Measurements from ENCODE around the gene CLCN1. TPM values are rescaled to one million over a fixed set of nuclear protein-coding genes. Genes with fewer than 3 reads are reported as not detected.
A peak's percentile ranks its signal among the peaks of the same experiment; 100 is the strongest.
"Not testable (repeated sequence)": the region's sequence is repeated elsewhere in the genome, so short reads cannot be mapped to it uniquely, and the experiment has no call there.

CLCN1 gene
- not detected for total RNA-seq

DNA sequence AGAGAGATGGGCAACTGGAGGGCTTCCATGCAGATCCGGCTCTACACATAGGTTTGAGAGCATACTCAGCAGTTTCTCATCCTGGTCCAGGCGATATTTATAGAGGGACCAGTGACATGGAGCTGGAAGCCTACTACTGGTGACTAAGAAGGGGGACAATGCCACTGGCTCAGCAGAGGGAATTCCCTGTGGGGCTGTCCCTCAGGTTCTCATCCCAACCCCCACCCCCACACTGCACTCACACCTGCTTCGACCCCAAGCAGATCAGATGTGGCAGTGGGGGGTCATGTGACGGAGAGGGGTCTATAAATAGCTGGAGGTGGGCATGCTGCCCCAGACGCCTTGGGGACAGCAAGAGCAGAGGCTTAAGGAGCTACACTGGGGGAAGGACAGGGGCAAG lies at the start of gene CLCN1:
Gene CLCN1 (plus strand): TSS at position 336 of the 400 bp plus-strand sequence. CDS start 102 bp downstream, outside the sequence.
- no peak for DNase-seq

DNA sequence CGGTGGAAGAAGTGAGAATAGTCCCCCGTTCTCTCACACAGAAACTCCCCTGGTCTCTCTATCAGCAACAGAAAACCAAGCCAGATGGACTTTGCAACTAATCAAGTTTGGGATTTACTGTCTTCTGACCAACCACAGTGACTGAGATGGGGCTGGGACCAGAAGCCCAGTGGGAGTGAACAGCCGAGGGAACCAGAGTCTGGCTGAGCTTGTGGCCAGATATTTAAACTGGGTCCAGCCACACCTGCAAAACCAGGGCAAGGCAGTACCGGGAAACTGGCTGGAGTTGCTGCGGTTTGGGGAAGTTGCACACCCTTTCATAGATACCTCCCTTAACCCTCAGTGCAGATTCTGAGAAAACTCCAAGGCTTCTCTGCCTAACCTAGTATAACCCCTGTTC lies 46.7 kb upstream of the CLCN1 start:
- DNase-seq: no peak

DNA sequence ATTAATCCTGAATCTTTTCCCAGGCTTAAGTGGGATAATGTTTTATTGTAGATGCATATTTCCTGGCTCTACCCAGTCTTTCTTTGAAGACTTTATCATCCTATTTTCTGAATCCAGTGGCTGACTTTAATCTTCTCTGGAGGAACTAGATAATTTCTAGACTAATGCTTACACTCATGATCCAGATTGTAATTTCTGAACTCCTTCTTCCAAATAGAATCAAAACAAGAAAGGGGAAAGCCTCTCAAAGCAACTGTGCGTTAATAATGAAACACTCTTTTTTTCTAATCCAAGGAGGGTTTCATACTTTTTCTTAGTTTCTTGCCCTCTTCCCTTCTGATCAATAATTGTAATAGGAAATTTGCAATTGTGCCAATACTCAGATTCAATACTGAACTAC lies 44.7 kb upstream of the CLCN1 start:
- DNase-seq: no peak

DNA sequence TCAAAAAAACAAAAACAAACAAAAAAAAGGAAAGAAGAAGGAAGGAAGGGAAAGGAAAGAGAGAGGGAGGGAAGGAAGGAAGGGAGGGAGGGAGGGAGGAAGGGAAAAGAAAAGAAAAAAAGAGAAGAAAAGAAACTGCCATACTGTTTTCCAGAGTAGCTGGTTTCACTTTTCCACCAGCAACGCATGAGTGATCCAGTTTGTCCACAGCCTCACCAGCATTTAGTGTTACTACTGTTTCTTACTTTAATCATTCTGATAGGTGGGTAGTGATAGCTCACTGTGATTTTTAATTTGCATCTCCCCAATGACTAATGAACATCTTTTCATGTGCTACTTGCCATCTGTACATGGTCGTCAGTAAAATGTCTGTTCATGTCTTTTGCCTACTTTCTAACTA lies 43.0 kb upstream of the CLCN1 start:
- DNase-seq: no peak

DNA sequence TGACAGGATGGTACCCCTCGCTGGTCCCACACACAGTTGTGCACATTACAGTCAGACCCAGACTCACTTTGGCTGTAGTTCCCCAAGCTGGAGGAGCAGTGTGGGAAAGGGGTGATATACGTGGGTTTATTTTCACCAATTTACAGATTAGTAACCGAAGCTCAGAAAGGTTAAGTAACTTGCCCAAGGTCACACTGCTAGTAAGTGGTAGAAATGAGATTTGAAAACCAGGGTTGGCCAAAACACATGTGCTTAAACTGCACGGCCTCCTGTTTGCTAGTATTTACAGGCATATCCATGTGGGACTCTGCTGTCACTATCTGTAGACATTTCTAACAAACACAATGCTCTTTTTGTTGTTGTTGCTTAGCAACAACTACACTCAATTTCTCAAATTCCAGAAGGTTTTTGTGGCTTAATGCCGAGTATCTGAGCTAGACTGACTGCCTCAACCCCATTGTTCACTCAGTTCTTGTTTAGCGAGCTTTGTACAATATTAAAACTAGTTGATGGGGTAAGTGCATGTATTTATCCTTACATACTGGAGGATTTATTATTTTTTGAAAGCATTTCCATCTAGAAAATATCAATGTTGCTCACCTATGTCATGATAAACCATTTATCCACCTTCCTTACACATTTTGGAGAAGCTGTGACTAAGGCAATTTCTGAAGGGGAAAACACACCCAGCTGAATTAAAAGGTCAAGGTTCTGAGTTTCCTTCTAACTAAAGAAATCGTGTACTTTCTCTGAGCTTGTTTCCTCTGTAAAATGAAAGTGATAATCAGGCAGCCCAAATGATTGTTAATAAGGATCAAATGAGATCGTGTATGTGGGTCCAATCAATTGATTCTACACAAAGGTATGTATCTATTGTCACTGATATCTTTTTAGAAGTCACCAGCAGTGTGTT lies 36.5 kb upstream of the CLCN1 start:
- no peak for DNase-seq

DNA sequence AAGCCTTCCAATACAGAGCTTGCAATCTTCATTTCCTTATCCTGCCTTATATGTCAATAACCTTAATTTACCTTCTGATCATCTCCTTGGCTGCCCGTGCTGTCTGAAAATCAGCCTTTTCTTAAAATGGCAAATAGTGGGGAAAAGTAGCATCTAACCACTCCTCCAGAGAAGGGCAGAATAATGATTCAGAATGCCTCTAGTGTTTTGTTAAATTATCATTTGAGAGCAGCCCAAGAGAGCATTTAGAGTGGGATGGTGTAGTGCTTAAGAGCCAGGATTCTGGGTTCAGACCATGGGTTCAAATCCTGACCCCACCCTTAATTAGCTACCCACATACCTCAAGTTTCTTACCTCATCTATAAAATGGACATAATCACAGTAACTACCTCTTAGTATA lies 35.8 kb upstream of the CLCN1 start:
- no peak for DNase-seq

DNA sequence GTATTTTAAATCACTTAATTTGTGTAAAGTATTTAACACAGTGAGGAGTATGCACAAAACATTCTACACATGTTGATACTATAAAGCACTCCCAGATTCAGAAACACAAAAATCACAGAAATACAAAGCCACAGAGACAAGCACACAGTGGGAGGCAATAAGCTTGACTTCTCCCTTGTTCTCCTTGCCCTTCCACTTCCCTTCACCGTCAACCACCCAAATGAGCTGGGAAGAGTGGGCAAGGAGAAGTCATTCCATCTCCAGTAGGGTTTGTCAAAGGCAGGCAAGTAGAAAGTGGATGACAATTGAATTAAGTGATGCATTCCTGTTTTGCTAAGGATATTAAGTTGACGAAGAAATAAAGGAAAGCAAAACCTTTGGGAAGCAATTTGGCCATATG lies 35.3 kb upstream of the CLCN1 start:
- DNase-seq: no peak

DNA sequence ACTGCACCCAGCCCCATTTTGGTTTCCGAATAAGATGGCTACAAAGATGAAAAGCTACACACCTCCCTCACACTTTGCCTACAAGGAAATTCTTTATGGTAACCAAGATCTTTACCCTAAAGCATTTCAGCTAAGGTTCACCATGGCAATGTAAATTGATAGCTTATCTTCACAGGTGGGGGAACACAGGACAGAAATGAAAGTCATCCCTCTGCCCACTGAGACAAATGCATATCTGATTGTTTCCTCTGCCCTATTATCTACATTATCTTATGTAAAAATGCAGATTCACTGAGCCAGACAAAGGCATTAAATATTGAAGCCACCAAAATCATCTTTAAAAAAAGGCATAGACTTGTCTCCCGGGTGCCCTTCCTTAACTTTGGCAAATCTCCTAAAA lies 34.4 kb upstream of the CLCN1 start:
- DNase-seq: no peak

DNA sequence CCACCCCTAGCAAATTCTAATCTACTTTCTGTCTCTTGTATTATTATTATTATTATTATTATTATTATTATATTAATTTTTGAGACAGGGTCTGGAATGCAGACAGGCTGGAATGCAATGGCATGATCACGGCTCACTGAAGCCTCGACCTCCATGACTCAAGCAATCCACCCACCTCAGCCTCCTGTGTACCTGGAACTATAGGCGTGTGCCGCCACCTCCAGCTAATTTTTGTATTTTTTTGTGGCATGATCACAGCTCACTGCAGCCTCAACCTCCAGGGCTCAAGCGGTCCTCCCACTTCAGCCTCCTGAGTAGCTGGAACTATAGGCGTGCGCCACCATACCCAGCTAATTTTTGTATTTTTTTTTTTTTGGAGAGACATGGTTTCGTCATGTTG lies 33.8 kb upstream of the CLCN1 start:
- no peak for DNase-seq

DNA sequence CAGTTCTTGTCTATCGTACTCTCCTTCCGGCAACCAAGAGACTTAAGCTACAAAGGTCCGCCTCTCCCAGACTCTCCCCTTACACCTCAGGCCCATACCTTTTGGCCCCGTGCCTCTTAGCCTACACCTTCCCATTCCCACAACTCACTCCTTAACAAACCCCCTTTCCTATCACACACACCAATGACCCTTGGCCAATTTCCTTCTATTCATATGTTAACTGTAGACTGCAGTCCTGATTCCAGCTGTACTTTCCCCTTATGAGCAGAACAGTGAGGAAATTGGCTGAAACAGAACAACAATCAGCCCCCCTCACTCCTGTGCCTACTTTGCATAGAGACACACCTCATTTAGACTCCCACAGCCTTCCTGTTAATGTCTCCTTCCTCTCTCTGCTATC lies 32.5 kb upstream of the CLCN1 start:
- DNase-seq: no peak

DNA sequence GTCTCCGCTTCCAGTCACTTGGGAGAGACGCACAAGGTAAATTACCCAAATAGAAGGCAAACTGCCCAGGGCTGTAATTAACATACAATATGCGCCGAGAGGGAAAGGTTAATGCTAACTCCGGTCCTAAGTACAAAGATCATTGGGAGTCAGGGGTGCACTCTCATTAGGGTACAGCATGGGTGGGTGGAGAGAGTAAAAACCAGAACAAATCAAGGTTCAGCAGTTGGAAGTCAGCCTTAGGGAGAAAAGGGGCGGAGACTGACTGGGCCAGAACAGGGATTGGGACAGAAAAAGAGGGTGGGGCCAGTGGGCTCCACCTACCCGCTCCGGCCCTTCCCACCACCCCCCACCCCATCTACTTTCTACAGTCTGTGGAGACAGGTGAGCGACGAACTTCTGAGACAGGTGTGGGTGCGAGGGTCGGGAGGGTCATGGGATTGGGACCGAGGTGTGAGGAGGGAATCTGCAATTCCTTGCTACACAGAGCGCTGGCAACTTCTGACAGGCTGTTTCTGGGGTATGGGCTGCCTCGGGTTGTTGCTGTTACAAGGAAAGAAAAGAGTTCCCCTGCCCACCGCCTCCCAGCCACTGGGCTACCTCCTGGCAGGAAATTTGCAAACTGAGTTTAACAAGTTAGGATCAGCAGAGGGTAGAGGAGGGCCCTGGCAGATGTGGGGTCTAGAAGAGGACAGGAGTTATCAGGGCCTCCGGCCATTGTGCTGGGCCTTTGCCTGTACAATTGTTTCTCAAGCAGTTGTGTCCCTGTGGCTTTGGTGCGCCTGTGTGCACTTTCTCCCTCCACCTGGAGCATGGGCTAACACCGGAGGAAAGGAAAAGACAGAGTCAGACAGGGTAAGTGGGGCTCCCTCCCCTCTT lies 31.1 kb upstream of the CLCN1 start, which contains the start of gene TMEM139:
Gene TMEM139 (plus strand): TSS at position 368 of the 879 bp plus-strand sequence. CDS start 1,000 bp downstream, outside the sequence.
- DNase-seq: no peak

DNA sequence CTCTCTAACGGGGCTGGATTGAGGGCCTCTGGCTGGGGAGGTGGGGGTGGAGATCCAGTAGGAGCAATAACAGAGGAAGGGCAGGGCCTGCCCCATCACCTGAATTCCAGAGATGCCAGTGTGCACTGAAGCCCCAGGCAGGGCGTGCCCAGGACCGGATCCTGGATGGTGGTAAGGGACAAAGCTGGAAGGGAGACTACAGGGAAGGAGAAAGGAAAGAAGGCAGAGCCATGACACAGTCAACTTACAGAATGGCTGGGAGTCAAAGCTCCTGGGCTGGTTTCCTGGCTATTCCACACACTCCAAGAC lies 30.5 kb upstream of the CLCN1 start:
- DNase-seq: no peak

DNA sequence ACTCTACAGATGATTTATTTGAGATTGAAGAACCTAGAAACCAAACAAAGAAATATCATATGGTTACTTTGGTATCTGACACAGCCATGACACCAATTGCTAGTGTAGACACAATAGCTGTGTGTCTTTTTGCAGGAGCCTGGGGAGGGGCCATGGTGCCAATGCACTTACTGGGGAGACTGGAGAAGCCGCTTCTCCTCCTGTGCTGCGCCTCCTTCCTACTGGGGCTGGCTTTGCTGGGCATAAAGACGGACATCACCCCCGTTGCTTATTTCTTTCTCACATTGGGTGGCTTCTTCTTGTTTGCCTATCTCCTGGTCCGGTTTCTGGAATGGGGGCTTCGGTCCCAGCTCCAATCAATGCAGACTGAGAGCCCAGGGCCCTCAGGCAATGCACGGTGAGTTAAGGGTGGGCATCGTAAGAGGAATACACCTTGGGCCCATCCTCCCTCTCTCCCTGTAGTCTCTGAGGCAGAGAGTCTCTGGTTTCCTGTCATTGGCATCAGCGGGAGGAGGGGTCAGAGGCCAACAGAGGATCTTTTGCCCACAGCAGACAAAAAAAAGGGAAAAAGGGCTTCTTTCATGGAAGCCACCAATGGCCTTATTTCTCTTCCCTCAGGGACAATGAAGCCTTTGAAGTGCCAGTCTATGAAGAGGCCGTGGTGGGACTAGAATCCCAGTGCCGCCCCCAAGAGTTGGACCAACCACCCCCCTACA lies 29.9 kb upstream of the CLCN1 start:
- DNase-seq: no peak

DNA sequence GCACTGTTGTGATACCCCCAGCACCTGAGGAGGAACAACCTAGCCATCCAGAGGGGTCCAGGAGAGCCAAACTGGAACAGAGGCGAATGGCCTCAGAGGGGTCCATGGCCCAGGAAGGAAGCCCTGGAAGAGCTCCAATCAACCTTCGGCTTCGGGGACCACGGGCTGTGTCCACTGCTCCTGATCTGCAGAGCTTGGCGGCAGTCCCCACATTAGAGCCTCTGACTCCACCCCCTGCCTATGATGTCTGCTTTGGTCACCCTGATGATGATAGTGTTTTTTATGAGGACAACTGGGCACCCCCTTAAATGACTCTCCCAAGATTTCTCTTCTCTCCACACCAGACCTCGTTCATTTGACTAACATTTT lies 29.4 kb upstream of the CLCN1 start:
- no peak for DNase-seq

DNA sequence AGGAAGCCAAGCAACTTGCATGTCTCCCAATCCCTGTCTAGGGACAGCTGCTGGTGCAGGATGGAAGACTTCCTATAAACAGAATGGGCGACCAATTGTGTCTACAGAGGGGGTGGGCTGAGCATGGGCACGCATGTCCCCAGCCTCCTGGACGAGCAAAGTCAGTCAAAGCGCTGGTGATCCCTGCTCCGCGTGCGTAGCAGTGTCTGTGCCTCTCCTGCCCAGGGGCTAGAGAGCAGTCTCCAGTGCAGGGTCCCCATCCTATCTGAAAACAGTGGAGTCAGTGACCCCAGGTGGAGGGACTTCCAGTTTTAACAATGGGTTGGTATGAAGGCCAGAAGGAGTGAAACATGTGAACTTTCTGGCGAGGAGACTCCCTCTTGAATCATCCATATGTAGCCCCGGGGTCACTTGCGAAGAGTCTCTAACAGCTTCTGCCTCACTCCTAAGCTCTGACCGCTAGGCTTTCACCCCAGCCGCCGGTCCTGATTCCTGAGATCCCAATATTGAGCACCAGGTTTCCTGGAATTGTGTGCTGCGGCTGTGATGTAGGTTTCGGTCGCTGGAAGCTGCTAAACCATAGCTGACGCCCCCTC lies 28.5 kb upstream of the CLCN1 start:
- no peak for DNase-seq

DNA sequence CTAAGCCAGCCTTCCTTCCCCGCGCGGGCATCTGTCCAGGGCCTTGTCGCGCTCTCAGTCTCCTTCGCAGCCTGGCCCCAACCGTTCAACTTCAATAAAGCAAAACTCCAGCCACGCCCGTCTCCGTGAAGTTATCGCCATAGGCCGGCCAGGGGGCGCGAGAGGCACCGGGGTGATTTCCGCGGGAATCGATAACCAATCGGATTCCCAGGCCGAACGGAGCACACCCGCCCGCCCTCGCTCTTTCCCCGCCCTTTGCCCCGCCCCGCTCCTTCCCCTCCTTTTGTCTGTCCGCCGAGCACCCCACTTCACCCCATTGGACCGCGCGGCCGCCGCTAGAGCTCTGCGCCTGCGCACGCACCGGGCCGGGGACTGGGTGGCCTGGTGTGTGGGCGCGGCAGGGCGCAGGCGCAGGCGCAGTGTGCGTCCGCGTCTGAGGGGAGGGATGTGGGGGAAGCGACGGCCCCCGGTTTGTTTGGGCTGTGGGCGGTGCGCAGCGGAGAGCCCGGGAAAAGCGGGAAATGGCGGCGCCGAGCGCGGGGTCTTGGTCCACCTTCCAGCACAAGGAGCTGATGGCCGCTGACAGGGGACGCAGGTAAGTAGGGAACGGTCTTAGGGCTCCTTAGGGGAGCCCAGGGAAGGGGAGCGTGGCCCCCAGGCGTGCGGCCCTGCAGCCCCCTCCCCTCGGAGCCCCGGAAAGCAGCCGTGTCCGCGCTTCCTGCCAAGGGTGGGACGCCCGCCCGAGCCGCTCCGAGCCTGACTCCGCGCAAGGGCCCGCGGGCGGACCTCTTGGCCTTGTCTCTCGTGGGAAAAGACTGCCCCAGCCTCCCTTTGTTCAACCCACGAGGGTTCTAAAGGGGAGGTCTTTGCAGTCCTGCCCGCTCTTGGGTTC lies 27.7 kb upstream of the CLCN1 start, which contains the start of gene CASP2:
Gene CASP2 (plus strand): TSS at position 417 of the 892 bp plus-strand sequence. CDS start 105 bp downstream, at position 522.
- peak; percentile 97 for DNase-seq

DNA sequence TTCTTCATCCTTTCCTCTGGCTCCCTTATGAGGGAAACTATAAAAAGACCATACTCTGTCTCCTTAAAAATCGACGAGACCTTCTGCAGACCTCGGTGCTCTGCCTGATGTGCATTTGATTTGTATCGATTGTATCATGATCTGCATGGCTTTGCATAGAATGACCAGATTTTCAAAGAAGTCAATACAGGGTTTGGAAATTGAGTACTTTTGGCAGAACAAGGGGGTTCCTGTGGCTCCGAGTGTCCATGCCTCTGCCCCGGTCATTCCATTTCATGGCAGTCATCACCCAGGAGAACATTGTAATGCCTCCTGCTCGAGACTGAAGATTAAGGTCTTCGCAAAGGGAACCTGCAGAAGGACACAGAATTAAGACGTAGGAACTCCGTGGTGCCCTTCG lies 27.1 kb upstream of the CLCN1 start:
- DNase-seq: no peak

DNA sequence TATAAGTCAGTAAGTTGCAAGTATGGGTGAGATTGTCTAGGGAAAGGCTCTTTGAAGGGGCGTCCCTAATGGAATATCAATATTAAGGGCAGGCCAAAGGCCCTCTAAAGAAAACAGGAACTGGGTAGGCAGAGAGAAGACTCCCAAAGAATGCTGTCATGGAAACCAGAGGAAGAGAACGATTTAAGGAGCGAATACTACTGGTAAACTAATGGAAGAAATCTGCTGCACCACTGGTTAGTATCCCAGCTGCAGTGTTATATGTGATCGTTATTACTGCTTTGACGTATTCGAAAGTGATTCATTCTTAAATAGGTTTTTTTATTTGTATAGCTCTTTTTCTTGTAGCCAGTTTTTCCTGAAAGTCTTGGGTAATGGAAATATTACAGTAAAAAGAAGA lies 26.5 kb upstream of the CLCN1 start:
- DNase-seq: no peak

DNA sequence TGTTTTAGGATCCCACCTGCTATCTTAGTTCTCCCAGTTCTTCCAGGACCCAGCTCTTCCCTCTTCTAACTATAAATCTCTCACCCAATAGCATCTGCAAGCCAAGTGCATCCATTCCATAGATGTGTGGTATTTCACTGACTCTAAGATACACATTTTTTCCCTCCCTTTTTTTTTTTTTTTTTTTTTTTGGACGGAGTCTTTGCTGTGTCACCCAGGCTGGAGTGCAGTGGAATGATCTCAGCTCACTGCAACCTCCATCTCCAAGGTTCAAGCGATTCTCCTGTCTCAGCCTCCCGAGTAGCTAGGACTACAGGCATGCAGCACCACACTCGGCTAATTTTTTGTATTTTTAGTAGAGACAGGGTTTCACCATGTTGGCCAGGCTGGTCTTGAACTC lies 26.0 kb upstream of the CLCN1 start:
- not testable (repeated sequence) for DNase-seq

DNA sequence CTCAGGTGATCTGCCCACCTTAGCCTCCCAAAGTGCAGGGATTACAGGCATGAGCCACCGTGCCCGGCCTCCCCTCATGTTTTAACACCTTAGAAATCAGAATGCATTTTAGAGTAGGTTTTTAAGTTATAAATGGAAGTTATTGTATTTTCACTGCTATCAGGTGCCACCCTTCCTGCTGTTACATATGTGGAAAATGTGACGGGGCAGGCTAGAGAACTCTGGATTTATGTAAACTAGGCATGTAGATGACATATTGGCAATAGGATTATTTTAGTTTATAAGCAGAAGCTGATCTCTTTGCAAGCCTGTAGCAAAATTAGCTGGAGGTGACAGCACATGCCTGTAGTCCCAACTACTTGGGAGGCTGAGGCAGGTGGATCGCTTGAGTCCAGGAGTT lies 25.6 kb upstream of the CLCN1 start:
- DNase-seq: no peak

DNA sequence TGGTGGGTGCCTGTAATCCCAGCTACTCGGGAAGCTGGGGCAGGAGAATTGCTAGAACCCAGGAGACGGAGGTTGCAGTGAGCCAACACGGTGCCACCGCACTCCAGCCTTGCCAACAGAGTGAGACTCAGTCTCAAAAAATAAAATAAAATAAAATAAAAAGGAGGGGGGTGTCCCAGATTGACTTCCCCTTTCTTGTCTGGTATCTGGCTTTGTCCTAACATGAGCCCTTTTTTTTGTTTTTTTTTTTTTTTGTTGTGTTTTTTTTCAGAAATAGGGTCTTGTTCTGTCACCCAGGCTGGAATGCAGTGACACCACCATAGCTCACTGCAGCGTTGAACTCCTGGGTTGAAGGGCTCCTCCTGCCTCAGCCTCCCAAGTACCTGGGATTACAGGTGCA lies 23.0 kb upstream of the CLCN1 start:
- no peak for DNase-seq

DNA sequence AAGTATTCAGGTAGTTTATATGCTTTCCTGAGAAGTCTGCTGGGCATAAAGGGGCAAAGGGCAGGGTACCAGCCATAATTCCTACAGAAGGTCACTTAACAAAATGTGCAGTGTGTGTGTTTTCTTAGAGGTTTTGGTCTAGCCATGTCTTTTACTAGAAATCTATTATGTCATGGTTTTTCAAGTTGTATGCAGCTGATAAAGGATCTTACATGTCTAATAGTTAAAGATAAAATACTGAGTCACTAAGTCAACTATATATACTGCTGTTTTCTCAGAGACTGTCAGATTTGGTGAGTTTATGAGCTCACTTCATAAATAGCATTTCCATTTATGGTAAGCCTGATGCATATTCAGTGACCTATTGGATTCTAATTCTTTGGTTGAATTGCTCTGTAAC lies 20.0 kb upstream of the CLCN1 start:
- DNase-seq: no peak

Measured in effector CD4-positive, alpha-beta T cell (primary cell).